GM21717 (cell line): ENCODE data around the gene EDDM13.
"Not testable (repeated sequence)": the region's sequence is repeated elsewhere in the genome, so short reads cannot be mapped to it uniquely, and the experiment has no call there.

Source experiments
- ATAC-seq: cut with Tn5 transposase; IDR thresholded peaks from one replicate; pipeline ENCODE4 v1.9.1; 2021; ENCODE audit warnings: mild to moderate bottlenecking, moderate library complexity; ENCODE audit not compliant: unreplicated experiment

EDDM13 gene

DNA sequence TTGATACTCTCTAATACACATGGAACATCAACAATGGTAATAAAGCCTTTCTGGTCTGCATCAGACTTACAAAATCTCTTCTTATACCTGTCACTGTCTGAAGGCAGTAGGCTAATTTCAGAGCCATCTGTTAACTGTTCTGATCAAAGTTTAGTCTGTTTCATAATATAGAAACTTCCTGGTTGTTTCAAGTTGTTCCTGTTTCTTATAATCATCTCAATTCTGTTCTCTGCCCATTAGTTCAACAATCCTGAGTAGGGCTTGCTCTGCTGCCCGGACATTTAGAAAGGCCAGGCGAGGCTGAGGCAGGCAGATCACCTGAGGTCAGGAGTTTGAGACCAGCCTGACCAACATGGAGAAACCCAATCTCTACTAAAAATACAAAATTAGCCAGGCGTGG is 47.4 kb downstream of the EDDM13 start:
- no peak for ATAC-seq

DNA sequence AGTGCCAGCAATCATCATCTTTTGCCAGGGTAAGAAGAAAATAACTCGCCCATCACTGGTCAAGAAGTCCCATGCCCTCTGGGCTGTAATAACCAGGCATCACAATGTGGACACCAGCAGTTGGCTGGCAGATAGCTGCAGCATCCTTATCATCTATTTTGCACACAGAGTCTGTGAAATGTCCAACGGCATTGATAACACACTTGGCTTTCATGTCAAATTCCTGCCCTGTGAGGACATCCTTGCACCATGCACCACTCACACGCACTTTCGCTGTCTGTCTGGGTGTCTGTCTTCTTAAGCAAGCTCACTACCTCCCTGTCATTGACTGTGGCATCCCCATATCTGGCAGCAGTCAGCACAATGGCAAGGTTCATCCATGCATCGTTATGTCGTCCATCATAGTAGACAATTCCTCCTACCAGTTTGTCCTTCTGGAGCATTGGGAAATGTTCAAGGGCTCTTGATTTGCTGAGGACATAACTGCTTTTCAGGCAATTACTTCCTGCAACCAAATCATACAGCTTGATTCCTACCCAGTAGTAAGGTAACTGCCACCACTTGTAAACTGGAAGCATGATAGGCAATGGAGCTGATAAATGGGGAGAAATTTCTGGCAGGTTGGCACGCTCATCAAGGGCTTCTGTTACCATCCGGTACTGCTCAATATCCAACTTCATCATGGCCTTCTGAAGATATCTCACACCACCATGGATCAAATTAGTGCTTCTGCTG is 48.9 kb downstream of the EDDM13 start:
- ATAC-seq: no peak

DNA sequence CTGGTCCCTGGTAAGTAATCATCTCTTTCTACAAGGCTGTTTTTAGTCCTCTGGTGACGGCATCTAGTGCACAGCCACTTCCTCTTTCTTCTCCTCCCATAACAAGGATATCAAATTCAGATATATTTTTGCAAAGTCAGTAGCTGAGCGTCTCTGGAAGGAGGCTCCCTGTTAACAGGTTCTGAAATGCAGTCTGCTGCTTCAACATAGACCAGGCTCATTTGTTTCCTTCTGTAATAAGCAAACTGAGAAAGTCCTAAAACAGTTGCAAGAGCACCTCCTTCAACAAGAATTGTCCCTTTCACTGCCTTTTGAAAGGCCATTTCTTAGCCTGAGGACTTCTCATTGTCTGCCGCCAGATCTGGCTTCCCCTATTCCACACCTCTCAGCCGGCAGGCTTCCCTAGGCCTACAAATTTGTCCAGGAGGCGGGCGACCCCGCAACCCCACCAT is 49.5 kb downstream of the EDDM13 start:
- no peak for ATAC-seq

DNA sequence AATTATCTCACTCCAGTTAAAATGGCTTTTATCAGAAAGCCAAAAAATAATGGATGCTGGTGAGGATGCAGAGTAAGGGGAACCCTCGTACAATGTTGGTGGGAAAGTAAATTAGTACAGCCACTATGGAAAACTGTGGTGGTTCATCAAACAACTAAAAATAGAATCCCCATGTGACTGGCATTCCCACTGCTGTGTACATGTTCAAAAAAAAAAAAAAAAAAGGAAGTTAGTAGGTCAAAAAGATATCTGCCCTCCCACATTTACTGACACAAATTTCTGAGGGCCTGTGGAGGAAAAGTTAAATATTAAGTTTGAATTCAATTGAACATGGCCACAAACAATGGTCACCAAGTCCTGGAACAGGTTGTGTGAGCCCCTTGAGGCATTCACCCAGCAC is 51.9 kb downstream of the EDDM13 start:
- ATAC-seq: no peak

DNA sequence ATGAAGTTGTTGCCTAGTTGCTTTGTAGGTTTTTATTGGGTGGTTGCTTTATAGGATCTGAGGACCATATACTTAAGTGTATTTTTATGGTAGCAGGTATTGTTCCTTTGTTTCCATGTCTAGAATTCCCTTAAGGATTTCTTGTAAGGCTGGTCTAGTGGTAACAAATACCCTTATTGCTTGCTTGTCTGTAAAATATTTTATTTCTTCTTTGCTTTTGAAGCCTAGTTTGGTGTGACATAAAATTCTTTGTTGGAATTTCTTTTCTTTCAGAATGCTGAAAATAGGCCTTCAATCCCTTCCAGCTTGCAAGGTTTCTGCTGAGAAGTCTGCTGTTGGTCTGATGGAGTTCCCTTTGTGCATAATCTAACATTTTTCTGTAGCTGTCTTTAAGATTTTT is 60.1 kb downstream of the EDDM13 start:
- ATAC-seq: no peak

DNA sequence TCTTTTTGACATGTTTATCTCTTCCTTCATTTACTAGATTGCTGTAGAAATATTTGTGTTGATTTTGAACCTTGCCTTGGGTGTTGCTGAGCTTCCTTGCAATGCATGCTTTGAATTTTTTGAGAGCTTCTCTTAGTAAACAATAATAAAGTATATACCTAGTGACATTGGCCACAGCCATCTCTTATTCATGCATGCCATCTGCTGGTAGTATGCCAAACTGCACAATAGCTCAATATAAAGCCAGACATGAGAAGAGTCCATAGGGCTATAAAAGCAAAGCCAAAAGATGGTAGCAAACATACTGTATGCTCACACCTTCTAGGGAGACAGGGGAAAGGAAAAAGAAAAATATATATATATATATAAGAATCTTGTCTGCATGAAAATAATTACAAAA is 61.0 kb downstream of the EDDM13 start:
- no peak for ATAC-seq

DNA sequence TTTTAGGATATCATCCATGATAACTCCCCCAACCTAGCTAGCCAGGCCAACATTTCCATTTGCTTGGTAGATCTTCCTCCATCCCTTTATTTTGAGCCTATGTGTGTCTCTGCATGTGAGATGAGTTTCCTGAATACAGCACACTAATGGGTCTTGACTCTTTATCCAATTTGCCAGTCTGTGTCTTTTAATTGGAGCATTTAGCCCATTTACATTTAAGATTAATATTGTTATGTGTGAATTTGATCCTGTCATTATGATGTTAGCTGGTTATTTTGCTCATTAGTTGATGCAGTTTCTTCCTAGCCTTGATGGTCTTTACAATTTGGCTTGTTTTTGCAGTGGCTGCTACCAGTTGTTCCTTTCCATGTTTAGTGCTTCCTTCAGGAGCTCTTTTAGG is 62.8 kb downstream of the EDDM13 start:
- not testable (repeated sequence) for ATAC-seq

DNA sequence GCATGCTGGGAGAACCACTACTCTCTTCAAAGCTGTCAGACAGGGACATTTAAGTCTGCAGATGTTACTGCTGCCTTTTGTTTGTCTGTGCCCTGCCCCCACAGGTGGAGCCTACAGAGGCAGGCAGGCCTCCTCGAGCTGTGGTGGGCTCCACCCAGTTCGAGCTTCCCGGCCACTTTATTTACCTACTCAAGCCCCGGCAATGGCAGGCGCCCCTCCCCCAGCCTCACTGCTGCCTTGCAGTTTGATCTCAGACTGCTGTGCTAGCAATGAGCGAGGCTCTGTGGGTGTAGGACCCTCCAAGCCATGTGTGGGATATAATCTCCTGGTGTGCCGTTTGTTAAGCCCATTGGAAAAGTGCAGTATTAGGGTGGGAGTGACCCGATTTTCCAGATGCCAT is 64.5 kb downstream of the EDDM13 start:
- not testable (repeated sequence) for ATAC-seq

DNA sequence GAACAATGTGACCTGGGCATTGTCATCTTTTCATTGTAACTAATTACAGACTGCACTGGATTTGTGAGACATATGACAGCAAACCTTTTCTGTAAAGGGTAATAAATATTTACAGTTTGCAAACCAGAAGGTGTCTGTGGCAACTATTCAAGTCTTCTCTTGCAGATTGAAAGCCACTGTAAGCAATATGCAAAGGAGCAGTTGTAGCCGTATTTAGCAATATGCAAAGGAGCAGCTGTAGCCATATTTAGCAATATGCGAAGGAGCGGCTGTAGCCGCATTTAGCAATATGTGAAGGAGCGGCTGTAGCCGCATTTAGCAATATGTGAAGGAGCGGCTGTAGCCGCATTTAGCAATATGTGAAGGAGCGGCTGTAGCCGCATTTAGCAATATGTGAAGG is 66.5 kb downstream of the EDDM13 start:
- ATAC-seq: not testable (repeated sequence)

DNA sequence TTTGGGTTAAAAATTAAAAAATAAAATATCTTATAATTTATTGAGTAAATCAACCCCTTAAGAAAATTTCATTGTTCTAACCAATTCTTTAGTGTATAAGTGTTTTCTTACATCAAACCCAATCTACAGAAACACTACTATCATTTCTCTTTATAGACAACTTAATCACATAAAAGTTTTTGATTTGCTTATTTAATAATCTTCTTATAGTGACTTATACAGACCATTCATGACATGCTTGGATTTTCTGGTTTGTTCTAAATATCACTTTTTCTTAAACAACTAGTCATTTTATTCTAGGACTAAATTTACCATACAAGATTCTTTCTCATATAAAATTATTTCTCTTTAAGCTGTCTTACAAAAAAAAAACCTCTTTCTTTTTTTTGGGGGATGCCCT is 69.4 kb downstream of the EDDM13 start:
- ATAC-seq: no peak

DNA sequence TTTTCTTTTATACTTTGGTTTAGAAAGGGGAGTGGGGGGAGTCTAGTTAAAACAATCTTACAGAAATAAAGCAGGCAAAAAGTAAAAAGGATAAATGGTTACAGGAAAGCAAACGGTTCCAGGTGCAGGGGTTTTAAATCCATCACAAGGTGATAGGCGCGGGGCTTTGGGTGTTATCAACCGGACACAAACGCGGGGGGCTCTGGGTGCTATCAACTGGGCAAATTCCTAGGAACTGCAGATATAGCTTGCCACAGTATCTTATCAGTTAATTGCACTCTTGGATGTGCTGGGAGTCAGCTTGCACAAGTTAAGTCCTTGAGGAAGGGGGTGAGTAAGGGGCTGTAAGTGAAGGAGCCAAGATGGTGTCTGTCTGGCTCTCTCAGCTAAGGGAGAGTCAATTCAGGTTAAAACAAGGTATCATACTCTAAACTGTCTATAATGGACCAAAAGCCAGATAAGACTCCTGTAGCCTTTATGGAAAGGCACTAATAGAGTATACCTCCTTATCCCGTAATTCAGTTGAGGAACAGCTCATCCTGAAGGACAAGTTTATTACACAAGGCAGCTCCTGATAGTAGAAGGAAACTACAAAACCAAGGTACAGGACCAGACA is 74.7 kb downstream of the EDDM13 start:
- ATAC-seq: no peak

DNA sequence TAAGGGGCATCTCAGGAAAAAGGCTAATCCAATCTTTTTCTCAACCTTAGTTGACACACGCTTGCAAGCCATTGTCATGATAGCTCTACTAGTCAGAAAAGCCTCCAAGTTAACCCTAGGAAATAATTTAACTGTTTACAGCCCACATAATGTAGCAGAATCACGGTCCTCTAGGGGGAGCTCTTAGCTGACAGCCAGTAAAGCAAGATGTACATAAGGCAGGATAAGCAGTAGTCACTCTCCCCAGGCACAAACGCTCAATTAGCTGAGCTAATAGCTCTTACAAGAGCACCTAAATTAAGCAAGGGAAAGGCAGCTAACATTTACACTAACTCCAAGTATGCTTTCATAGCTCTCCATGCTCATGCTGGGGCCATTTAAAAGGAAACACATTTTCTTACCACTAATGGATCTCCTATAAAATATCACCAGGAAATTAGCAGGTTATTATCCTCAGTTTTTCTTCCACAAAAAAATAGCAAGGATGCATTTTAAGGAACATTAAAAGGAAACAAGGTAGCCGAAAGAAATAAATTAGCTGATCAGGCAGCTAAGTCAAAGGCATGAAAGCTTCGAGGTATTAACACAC is 75.8 kb downstream of the EDDM13 start:
- no peak for ATAC-seq

DNA sequence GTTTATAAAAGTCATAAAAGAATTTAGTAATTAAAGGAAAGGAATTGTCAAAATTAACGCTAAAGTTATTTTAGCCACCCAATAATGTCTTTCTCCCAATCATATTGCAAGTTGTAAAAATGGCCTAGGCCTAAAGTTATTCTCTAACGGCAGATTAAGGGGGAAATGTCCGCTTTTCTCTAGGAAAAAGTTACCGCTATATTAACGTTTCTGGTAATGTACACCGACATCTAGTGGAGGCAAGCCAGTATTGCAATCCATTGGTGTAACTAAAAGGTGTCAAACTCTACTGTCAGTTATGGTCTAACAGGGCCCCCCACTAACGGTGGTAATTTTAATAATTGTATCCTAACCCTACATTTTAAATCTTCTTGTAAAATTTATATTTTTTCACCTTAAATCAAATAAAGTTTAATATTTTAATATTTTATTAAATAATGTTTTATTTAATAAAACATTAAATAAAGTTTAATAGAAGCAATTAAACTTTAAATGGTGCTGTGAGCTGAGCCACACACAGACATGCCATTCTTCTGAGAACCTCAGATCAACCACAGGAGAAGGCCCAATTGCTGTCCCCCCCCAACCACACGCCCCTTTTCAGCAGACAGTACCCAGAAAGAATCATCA is 78.0 kb downstream of the EDDM13 start:
- ATAC-seq: no peak

DNA sequence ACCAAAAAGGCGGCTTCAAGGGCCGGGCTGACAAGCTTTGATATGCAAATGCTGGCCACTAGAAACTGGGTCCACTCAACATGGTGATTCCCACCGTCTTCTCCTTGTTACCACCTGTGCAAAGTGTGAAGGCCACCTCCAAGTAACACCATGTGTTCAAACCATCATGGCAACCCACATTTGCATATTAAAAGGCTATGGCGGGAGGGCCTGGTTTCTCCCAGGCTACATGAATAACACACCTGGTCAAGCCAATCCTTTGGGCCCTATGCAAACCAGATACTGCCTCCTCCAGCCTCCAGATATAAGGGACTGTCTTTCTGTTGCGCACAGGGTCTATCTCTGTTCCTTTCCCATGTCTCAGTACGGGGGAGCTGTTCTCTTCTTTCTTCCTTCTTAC is 78.7 kb downstream of the EDDM13 start:
- ATAC-seq: no peak

DNA sequence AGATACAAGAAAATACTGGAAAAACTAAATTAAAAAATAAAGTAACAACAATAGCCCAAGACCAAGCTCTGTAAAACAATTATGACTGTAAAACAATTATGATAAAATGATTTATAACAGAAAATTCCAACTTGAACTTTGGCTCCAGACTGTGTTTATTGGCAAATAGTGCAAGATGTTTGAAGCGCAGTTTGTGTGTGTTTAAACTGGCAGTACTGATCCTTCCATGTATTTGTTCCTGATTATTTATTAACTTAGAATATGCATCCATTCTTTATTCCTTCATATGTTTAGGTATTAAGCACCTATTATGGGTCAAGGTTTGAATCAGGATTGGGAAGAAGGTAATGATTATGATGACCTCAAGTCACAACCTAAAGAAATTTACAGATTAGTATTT is 83.0 kb downstream of the EDDM13 start:
- ATAC-seq: no peak

DNA sequence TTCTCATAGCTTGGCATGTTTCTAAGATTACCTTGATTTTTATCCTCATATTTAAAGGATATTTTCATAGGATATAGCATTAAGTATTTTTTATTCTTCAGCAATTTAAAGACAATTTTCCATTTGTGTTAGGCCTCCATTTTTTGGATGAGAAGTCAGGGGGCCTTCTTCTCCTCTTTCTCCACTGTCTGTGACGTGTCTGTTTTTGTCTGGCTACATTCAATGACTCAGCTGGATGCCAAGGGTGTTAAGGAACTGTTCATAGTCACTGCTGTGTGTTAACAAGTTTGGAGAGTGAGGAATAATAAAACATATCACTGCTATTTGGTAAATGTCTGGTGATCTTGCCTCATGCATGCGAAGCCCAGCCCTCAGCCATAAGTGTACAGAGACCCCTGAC is 84.4 kb downstream of the EDDM13 start:
- no peak for ATAC-seq
